ENCODE results near the gene MRLN. TPM values are rescaled to one million over a fixed set of nuclear protein-coding genes. Genes with fewer than 3 reads are reported as not detected.

Gene MRLN
- total RNA-seq, 4 donors from 2014 or later = not detected

GRCh38 chr10:59694936-59695335, 58.3 kb downstream of the MRLN start:
- 92 to 100% methylated on average over 1 of the region's 1 CpG for WGBS, 2 donors (ENCODE audit: low coverage in 1 of 2)
- H3K4me1 ChIP-seq = no peaks in the 10 kb centered on the region
- no peaks in the 10 kb centered on the region for H3K36me3 ChIP-seq
- no peaks in the 10 kb centered on the region for H3K27me3 ChIP-seq
- TF ChIP-seq EP300 (IDR thresholded peaks at IDR 0.05) = no peak
- no peak for TF ChIP-seq CTCF (IDR thresholded peaks at IDR 0.05)
- no peak for TF ChIP-seq POLR2A (IDR thresholded peaks at IDR 0.05)
- TF ChIP-seq POLR2AphosphoS5 (IDR thresholded peaks at IDR 0.05) = no peak
- no peaks in the 10 kb centered on the region for H3K9me3 ChIP-seq
- H3K27ac ChIP-seq = no peak overlapping the region
- H3K4me3 ChIP-seq = no peak overlapping the region
- ATAC-seq = no peak

- Histone ChIP-seq H3K9me3 (no peaks in the 10 kb centered on the region), H3K27me3 (no peaks in the 10 kb centered on the region), H3K27ac (no peak overlapping the region), H3K36me3 (no peaks in the 10 kb centered on the region), H3K4me3 (no peak overlapping the region), H3K4me1 (no peaks in the 10 kb centered on the region)
- WGBS, 2 donors (ENCODE audit: low coverage in 1 of 2) = 68 to 72% methylated on average over 1 to 2 of the region's 2 CpGs
- no peak for TF ChIP-seq POLR2AphosphoS5 (IDR thresholded peaks at IDR 0.05)
- no peak for TF ChIP-seq EP300 (IDR thresholded peaks at IDR 0.05)
- TF ChIP-seq CTCF (IDR thresholded peaks at IDR 0.05) = no peak
- TF ChIP-seq POLR2A (IDR thresholded peaks at IDR 0.05) = no peak
- no peak for ATAC-seq
Measured at GRCh38 chr10:59692113-59692512, 61.1 kb downstream of the MRLN start.

- Histone ChIP-seq H3K4me3 (no peak overlapping the region), H3K36me3 (no peaks in the 10 kb centered on the region), H3K27me3 (no peaks in the 10 kb centered on the region), H3K27ac (no peak overlapping the region), H3K9me3 (no peaks in the 10 kb centered on the region), H3K4me1 (no peaks in the 10 kb centered on the region)
- TF ChIP-seq CTCF (IDR thresholded peaks at IDR 0.05) (no peak), EP300 (IDR thresholded peaks at IDR 0.05) (no peak)
- no peak for ATAC-seq
- 62 to 81% methylated on average over 4 to 5 of the region's 5 CpGs for WGBS, 2 donors (ENCODE audit: low coverage in 1 of 2)
Measured at GRCh38 chr10:59688921-59689351, 64.3 kb downstream of the MRLN start.

GRCh38 chr10:59687657-59688056, 65.6 kb downstream of the MRLN start:
- Histone ChIP-seq H3K27me3 (no peaks in the 10 kb centered on the region), H3K4me1 (no peaks in the 10 kb centered on the region), H3K36me3 (no peaks in the 10 kb centered on the region), H3K4me3 (no peak overlapping the region), H3K9me3 (no peaks in the 10 kb centered on the region), H3K27ac (no peak overlapping the region)
- 100% methylated on average over 1 of the region's 1 CpG; no CpG with 5 or more reads in 1 of the 2 donors for WGBS, 2 donors (ENCODE audit: low coverage in 1 of 2)
- TF ChIP-seq EP300 (IDR thresholded peaks at IDR 0.05) = no peak
- no peak for TF ChIP-seq POLR2AphosphoS5 (IDR thresholded peaks at IDR 0.05)
- TF ChIP-seq POLR2A (IDR thresholded peaks at IDR 0.05) = no peak
- TF ChIP-seq CTCF (IDR thresholded peaks at IDR 0.05) = no peak
- no peak for ATAC-seq

Other genes with a start within 250 kb of the MRLN start
- gene SLC16A9, start 43.6 kb downstream of the MRLN start, total RNA-seq = 1 to 10 TPM in 2 of 4 donors, under 1 TPM in 2; 0.54 to 2.2 (median 1.2) TPM
- 10 to 100 TPM; 30.8 to 66.0 (median 53.4) TPM for gene CCDC6, start 153.1 kb upstream of the MRLN start, total RNA-seq

Measured in gastroesophageal sphincter (tissue), 4 donors.